CD4-positive, alpha-beta T cell treated with Interleukin-17A for 4 hours (primary cell): ENCODE data around the gene KIAA0753.
"Not testable (repeated sequence)": the region's sequence is repeated elsewhere in the genome, so short reads cannot be mapped to it uniquely, and the experiment has no call there.

Experiments
- DNase-seq: peaks from one replicate; pipeline ENCODE4 v3.0.0-alpha.2; 2020; ENCODE audit warnings: mixed read lengths

Gene KIAA0753

GRCh38 chr17:6596081-6596480 is 44.4 kb downstream of the KIAA0753 start:
- no peak for DNase-seq

DNA sequence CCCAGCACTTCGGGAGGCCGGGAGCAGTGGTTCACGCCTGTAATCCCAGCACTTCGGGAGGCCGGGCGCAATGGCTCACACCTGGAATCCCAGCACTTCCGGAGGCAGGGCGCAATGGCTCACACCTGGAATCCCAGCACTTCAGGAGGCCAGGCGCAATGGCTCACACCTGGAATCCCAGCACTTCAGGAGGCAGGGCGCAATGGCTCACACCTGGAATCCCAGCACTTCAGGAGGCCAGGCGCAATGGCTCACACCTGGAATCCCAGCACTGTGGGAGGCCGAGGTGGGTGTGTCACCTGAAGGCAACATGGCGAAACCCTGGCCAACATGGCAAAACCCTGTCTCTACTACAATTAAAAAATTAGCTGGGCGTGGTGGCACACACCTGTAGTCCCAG is 47.1 kb downstream of the KIAA0753 start:
- not testable (repeated sequence) for DNase-seq

GRCh38 chr17:6592173-6592572 is 48.3 kb downstream of the KIAA0753 start:
- DNase-seq = no peak

GRCh38 chr17:6591599-6592158 is 48.8 kb downstream of the KIAA0753 start:
- no peak for DNase-seq

- no peak for DNase-seq
Measured at GRCh38 chr17:6589266-6589946, 51.1 kb downstream of the KIAA0753 start.

GRCh38 chr17:6588165-6588564 is 52.3 kb downstream of the KIAA0753 start:
- no peak for DNase-seq

- DNase-seq = no peak
Measured at GRCh38 chr17:6587310-6587709, 53.2 kb downstream of the KIAA0753 start.

- DNase-seq = no peak
Measured at GRCh38 chr17:6583411-6583810, 57.1 kb downstream of the KIAA0753 start.

- DNase-seq = no peak
Measured at GRCh38 chr17:6580625-6581024, 59.9 kb downstream of the KIAA0753 start.

DNA sequence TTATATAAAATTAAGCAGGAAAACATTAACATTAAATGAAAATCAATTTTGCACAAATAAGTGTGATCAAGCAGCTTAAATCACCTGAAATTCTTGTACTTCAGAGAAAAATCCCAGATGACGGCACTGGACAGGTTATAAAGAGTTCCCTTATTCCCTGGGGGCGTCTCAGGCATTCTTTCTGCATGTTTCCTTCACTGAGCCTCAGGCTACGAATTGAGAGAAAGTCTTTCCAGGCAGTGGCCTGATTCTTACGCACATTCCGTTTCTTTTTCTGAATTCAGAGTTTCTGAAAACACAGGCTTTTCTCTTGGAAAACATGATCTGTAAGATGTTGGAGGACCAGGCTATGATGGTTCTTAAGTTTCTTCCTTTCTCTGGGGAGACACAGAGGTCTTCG is 62.0 kb downstream of the KIAA0753 start:
- DNase-seq = no peak

DNA sequence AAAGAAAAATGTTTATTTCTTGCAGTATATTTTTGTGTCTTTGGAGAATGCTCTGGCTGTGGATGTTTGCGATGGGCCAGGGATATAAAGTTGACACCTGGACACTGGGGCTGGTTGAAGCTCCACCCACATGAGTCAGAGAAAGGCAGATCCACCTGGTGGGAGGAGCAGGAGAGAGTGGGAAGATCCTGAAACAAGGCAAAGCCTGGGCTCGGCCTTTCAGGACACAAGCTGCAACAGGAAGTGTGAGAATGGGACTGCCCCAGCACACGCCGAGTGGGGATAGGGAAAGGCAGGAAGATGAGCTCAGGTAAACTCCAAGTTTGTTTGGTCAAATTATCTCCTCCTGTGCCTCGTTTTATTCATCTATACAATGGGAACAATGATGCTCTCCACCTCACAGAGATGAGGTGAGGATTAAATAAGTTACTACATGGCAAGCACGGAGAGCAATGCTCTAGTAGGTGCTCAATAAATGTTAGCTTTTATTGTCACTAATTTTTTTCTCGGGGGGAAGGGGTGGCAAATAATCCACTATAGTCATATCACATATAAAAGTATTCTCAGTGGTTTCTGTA is 62.7 kb downstream of the KIAA0753 start:
- no peak for DNase-seq

- no peak for DNase-seq
Measured at GRCh38 chr17:6576038-6576785, 64.3 kb downstream of the KIAA0753 start.

- no peak for DNase-seq
Measured at GRCh38 chr17:6575596-6575988, 64.9 kb downstream of the KIAA0753 start.

- DNase-seq = peak; percentile 43
Measured at GRCh38 chr17:6574687-6575595, 65.6 kb downstream of the KIAA0753 start.

DNA sequence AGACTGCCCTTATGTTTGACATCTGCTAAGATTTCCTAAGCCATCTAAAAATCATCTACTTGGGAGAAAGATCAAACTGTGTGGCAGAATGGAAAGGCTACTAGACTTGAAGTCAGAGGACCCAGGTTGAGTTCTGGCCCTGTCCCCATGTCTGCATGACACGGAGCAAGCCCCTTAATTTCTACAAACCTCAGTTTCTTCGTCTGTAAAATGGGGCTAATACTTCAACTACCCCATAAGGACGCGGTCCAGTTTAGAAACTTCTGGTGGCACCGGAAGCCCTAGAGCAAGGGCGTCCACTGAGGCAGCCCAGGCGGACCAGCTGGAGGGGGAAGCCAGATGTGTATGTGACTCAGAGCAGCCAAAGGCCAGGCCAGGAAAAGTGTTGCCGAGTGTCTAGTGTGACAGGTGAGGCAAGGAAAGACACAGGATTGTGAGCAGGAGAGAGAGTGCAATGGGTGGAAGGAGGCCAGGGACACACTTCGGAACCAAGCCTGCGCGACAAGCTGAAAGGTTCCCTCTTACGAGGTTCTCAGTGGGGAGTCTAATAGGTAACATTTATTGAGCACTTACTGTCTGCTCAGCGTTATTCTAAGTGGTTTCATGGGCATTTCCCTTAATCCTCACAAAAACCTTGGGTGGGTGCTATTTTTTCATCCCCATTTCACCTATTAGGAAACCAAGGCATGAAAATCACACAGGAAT is 66.4 kb downstream of the KIAA0753 start:
- DNase-seq = no peak

DNA sequence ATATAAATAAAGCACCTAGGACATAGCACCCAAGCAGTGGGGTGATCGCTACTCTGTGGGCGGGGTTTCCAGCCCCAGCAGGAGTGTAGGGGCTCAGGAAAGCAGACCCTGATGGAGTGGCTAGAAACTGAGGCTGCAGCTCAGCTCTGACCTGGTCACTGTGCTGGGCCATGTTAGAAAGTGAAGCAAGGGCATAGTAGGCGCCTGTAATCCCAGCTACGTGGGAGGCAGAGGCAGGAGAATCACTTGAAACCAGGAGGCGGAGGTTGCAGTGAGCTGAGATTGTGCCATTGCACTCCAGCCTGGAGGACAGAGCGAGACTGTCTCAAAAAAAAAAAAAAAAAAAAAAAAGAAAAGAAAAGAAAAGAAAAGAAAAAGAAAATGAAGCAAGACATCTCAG is 67.0 kb downstream of the KIAA0753 start:
- DNase-seq = not testable (repeated sequence)

DNA sequence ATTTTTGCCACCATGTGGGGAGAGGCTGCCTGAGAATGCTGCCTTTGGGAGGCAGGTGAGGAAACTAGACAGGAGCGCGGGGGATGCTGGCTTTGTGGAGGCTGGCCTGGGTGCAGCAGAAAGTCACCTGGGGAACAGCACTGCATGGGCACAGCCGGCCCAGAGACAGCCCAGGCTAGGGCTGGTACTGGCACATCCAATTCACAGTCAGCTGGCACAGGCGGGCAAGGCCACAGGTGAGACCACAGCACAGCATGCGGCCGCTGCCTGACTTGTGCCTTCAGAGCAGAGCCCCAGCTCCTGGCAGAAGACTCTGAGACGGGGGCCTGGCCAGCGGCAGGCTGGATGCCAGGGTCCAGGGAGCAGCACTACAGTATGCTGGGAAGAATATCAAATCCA is 67.5 kb downstream of the KIAA0753 start:
- DNase-seq = no peak

GRCh38 chr17:6571452-6571781 is 69.1 kb downstream of the KIAA0753 start:
- DNase-seq = no peak

DNA sequence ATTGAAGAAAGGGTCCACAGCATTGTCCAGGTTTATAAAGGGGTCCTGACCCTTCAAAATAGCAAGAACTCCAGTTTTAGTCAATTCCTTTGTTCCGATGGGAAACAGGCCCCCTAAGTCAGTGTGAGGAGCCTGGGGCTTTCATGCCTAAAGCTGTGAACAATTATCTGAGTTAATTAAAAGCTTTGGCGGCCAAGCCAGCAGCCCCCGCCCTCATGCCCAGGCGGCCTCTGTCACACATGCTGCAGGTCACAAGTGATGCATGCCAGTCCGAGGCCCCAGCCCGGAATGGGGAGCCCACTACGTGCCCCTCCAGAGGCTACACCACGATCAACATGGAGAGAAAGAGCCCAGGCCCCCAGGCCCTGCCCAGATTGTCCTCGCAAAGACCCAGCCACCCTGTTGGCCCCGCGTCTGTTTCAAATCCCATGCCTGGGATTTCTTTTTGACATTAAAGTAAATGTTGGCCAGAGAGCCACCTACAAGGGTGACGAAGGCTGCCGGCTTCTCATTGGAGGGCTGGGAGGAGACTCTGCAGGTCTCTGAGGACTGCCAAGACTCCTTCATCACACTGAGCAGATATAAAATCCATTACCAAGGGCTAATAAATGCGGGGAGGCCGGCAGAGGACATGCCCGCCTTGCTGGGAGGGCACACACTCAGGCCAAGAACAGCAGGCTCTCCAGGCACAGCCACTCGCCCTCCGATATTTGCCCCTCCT is 69.6 kb downstream of the KIAA0753 start:
- DNase-seq = no peak

GRCh38 chr17:6569370-6570285 is 70.9 kb downstream of the KIAA0753 start:
- DNase-seq = no peak
